HG03045 (cell line): Measurements from ENCODE around the gene GPC5.
"Not testable (repeated sequence)": the region's sequence is repeated elsewhere in the genome, so short reads cannot be mapped to it uniquely, and the experiment has no call there.

Experiments
- ATAC-seq: cut with Tn5 transposase; IDR thresholded peaks from one replicate; pipeline ENCODE4 v1.9.1; 2021; ENCODE audit warnings: mild to moderate bottlenecking, moderate library complexity; ENCODE audit not compliant: unreplicated experiment

GPC5 gene

GRCh38 chr13:91398413-91399188, at the start of gene GPC5:
Gene GPC5, plus strand, starts transcription at chr13:91398621.
- ATAC-seq: peak; percentile 97

- ATAC-seq: peak; percentile 55
Measured at GRCh38 chr13:91348906-91349435, 49.5 kb upstream of the GPC5 start.

- ATAC-seq: no peak
Measured at GRCh38 chr13:91349992-91350911, 48.2 kb upstream of the GPC5 start.

GRCh38 chr13:91351123-91351522, 47.3 kb upstream of the GPC5 start:
- ATAC-seq: no peak

GRCh38 chr13:91351980-91352379, 46.4 kb upstream of the GPC5 start:
- ATAC-seq: no peak

GRCh38 chr13:91352891-91353290, 45.5 kb upstream of the GPC5 start:
- not testable (repeated sequence) for ATAC-seq

- no peak for ATAC-seq
Measured at GRCh38 chr13:91353494-91353893, 44.9 kb upstream of the GPC5 start.

- ATAC-seq: no peak
Measured at GRCh38 chr13:91355099-91355825, 43.2 kb upstream of the GPC5 start.

- ATAC-seq: no peak
Measured at GRCh38 chr13:91355826-91356710, 42.4 kb upstream of the GPC5 start.

- ATAC-seq: no peak
Measured at GRCh38 chr13:91356919-91357612, 41.4 kb upstream of the GPC5 start.

GRCh38 chr13:91357613-91358386, 40.6 kb upstream of the GPC5 start:
- no peak for ATAC-seq

- no peak for ATAC-seq
Measured at GRCh38 chr13:91358387-91358782, 40.0 kb upstream of the GPC5 start.

GRCh38 chr13:91359111-91359510, 39.3 kb upstream of the GPC5 start:
- no peak for ATAC-seq

GRCh38 chr13:91359631-91360030, 38.8 kb upstream of the GPC5 start:
- ATAC-seq: no peak

GRCh38 chr13:91360246-91360751, 38.1 kb upstream of the GPC5 start:
- ATAC-seq: no peak

- ATAC-seq: no peak
Measured at GRCh38 chr13:91361755-91362271, 36.6 kb upstream of the GPC5 start.

GRCh38 chr13:91362908-91363307, 35.5 kb upstream of the GPC5 start:
- no peak for ATAC-seq

GRCh38 chr13:91368101-91368500, 30.3 kb upstream of the GPC5 start:
- no peak for ATAC-seq
